T1000 (cell line): Measurements from ENCODE around the gene ERI2.

ENCODE experiments used
- DNase-seq: peaks from one replicate; lab custom pipeline; 2025; ENCODE audit warnings: mixed read lengths; lab: John Stamatoyannopoulos, UW

Gene ERI2

GRCh38 chr16:20806168-20807050, at the start of gene ERI2, which contains the start of gene REXO5:
ERI2 (minus strand) TSS chr16:20806472; CDS start chr16:20806430, 42 bp downstream.
REXO5 (plus strand) TSS chr16:20806527; CDS start chr16:20806954, 427 bp downstream.
- DNase-seq = peak; percentile 89

GRCh38 chr16:20854963-20855362, 48.7 kb upstream of the ERI2 start:
- DNase-seq = no peak

GRCh38 chr16:20853981-20854620, 47.8 kb upstream of the ERI2 start:
- DNase-seq = no peak

GRCh38 chr16:20853143-20853542, 46.9 kb upstream of the ERI2 start:
- DNase-seq = no peak

GRCh38 chr16:20851601-20852000, 45.3 kb upstream of the ERI2 start:
- DNase-seq = no peak

- DNase-seq = no peak
Observed at GRCh38 chr16:20850981-20851380, 44.7 kb upstream of the ERI2 start.

GRCh38 chr16:20849589-20850390, 43.5 kb upstream of the ERI2 start:
- peak; percentile 51 for DNase-seq

- no peak for DNase-seq
Observed at GRCh38 chr16:20847550-20847949, 41.3 kb upstream of the ERI2 start.

- no peak for DNase-seq
Observed at GRCh38 chr16:20846551-20846950, 40.3 kb upstream of the ERI2 start.

GRCh38 chr16:20846030-20846429, 39.8 kb upstream of the ERI2 start:
- DNase-seq = no peak

- DNase-seq = no peak
Observed at GRCh38 chr16:20844588-20844987, 38.3 kb upstream of the ERI2 start.

- no peak for DNase-seq
Observed at GRCh38 chr16:20844054-20844453, 37.8 kb upstream of the ERI2 start.

- no peak for DNase-seq
Observed at GRCh38 chr16:20839504-20839903, 33.2 kb upstream of the ERI2 start.

- no peak for DNase-seq
Observed at GRCh38 chr16:20838240-20838639, 32.0 kb upstream of the ERI2 start.

GRCh38 chr16:20833086-20833485, 26.8 kb upstream of the ERI2 start:
- DNase-seq = no peak

GRCh38 chr16:20830372-20830771, 24.1 kb upstream of the ERI2 start:
- DNase-seq = no peak

GRCh38 chr16:20829536-20829935, 23.3 kb upstream of the ERI2 start:
- DNase-seq = no peak

- no peak for DNase-seq
Observed at GRCh38 chr16:20826039-20826566, 19.8 kb upstream of the ERI2 start.

GRCh38 chr16:20822521-20823325, 16.5 kb upstream of the ERI2 start:
- no peak for DNase-seq

GRCh38 chr16:20821682-20822081, 15.4 kb upstream of the ERI2 start:
- DNase-seq = no peak

- no peak for DNase-seq
Observed at GRCh38 chr16:20818929-20819585, 12.8 kb upstream of the ERI2 start.
